Raji (cell line): ENCODE measurements around the gene EXOSC5.

Experiments used
- POLR2A ChIP-seq: IDR thresholded peaks from 2 replicates; pipeline ENCODE4 v1.6.1; 2011; ENCODE audit warnings: low read depth, low read length, control low read depth; ENCODE audit not compliant: insufficient read depth

The EXOSC5 gene

DNA sequence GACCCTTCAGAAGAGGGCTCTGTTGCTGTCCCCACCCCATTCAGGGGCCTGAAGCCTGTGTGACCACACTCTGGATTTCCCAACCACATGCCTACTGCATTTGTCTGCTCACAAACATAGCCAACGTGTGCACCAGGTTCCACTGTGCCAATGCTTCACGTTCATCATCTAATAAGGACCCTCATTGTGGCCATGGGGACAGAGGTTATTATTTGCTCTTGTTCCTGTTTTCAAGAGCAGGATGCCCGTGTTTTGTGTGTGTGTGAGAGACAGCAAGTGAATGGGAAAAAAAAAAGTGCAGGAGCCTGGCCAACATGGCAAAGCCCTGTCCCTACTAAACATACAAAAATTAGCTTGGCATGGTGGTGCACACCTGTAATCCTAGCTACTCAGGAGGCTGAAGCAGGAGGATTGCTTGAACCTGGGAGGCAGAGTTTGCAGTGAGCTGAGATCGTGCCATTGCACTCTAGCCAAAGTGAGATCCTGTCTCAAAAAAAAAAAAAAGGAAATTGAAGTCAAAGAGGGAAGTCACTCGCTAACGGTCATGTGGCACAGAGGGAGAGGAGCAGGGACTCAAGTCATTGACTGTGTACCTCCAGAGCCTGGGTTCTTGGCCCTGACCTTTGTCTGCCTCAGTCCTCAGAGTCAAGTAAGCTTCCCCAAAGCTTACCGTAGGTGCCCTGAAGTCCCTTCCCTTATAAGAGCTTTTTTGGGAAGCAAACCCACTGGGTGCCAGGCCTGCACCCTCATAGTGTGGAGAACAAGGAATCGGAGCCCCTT, 23.1 kb upstream of the EXOSC5 start:
- no peak for TF ChIP-seq POLR2A

GRCh38 chr19:41416194-41416674, 19.1 kb upstream of the EXOSC5 start:
- TF ChIP-seq POLR2A, result no peak

- no peak for TF ChIP-seq POLR2A
Measured at GRCh38 chr19:41415154-41415571, 18.0 kb upstream of the EXOSC5 start.

DNA sequence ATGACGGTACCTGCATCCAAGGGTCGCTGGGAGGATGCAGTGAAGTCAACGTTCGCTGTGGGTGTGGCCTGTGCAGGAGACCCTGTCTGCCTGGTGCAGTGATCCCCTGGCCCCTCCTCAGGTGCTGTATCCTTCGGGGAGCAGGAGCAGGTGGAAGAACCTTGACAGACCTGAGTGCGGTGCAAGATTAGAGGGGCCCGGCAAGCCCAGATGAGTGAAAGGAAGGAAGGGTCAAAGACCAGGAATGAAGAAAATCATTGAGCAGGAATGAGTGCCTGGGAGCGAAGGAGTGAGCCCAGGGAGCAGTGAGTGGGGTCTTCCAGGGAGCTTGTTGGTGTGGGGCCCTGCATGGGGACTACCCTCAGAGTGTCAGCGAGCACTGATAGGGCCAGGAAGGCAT, 17.3 kb upstream of the EXOSC5 start:
- no peak for TF ChIP-seq POLR2A

DNA sequence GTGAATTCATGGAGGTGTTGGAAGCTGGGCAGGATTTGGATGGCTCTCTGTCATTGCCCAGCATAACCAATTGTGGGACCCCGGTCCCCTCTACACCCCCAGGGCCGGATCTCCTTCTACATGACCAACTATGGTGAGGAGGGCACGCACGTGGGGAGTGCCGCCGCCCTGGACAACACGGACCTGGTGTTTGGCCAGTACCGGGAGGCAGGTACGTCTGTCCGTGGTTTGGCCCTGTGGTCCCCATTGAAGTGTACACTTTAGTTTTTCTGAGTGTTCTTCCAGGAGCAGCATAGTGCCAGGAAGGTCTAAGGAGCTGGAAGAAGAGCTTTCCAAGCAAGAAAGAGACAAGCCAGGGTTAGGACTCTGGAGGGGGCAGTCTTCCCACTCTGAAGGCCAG, 16.8 kb upstream of the EXOSC5 start:
- TF ChIP-seq POLR2A, result no peak

GRCh38 chr19:41412953-41413352, 15.8 kb upstream of the EXOSC5 start:
- TF ChIP-seq POLR2A, result no peak

- no peak for TF ChIP-seq POLR2A
Measured at GRCh38 chr19:41411968-41412265, 14.8 kb upstream of the EXOSC5 start.

GRCh38 chr19:41411100-41411967, 14.2 kb upstream of the EXOSC5 start:
- no peak for TF ChIP-seq POLR2A

GRCh38 chr19:41410336-41411054, 13.3 kb upstream of the EXOSC5 start:
- TF ChIP-seq POLR2A, result no peak

DNA sequence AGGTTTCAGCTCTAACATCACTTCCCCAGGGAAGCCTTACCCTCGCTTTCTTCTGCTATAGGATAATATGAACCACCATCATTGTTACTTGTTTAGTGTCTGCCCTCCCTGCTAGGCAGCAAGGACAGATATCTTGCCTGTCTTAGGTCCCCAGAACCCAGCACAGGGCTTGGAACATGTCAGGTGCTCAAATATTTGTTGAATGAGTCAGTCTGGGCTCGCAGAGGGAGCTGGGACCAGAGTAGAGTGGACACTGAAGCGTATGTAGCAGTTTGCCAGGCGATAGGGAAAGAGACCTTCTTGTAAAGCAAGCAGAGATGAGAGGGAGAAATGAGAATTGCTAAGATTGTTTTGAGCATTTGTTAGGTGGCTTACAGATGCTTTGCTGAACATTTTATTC, 12.1 kb upstream of the EXOSC5 start:
- no peak for TF ChIP-seq POLR2A

DNA sequence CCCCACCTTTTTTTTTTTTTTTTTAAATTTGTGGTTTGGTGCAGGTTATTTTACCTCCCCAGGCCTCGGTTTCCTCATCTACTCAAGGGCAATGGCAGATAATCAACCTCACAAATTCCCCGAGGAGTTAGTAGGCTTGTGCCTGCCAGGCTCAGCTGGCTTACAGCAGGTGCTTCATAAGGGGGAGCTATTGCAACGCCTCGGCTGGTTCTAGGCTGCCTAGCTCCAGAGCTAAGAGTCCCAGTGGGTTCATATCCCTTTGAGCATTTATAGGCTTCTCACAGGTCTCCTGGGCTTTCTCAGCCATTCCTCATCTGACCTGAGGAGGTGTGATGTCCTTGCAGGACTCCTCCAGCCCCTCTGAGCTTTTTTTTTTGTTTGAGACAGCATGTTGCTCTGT, 11.1 kb upstream of the EXOSC5 start:
- TF ChIP-seq POLR2A, result no peak

DNA sequence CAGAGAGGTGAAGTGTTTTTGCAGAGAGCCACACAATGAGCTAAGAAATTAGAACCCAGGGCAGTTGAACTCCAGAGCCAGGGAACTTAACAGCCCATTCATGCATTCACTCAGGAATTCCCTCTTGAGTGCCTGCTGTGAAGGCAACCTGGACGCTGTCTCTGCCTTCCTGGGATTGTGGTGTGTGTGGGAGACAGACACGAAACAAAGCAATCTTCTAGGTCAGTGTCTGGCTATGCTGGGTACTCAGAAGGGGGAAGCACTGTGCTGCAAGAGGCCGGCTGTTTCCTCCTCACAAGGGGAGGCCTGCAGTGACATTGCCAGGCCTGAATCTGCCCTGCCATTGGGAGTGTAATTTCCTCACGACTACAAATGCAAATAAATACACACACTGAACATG, 10.1 kb upstream of the EXOSC5 start:
- no peak for TF ChIP-seq POLR2A

DNA sequence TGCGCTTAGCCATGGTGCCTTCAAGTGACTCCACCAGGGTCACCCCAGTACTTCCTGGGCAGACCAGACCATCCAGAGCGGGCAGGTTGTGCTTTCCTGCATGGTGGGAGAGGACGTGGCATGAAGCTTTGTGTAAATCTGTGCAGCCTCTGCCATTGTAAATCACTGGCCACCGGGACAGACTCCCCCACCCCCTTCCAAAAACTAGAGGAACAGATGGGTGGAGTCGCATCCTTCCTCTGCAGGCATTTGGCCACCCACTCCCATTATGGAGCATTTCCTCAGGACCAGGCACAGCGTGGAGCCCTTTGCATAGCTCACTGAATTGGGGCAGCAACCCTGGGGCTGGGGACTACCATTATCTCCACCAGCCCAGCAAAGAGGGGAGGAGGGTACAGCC, 8.6 kb upstream of the EXOSC5 start:
- no peak for TF ChIP-seq POLR2A

GRCh38 chr19:41403181-41403970, 6.2 kb upstream of the EXOSC5 start:
- TF ChIP-seq POLR2A, result no peak

DNA sequence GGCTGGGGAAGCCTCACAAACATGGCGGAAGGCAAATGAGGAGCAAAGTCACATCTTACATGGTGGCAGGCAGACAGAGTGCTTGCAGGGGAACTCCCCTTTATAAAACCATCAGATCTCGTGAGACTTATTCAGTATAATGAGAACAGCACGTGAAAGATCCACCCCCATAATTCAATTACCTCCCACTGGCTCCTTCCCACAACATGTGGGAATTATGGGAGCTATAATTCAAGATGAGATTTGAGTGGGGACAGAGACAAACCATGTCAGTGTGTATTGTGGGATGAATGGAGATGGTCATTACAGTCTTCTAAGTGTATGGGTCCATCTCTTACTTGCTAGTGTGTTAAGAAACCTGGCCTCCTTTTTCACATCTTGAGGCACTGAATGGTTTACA, 4.9 kb upstream of the EXOSC5 start:
- no peak for TF ChIP-seq POLR2A

- TF ChIP-seq POLR2A, result no peak
Measured at GRCh38 chr19:41401483-41401882, 4.3 kb upstream of the EXOSC5 start.

GRCh38 chr19:41399525-41399924, 2.4 kb upstream of the EXOSC5 start:
- TF ChIP-seq POLR2A, result no peak
